HepG2 (cell line): ENCODE results near the gene ATAD2B. TPM values are rescaled to one million over a fixed set of nuclear protein-coding genes. Genes with fewer than 3 reads are reported as not detected.

Experiments
- ARNTL ChIP-seq: sonication (generic); formaldehyde crosslinking; IDR thresholded peaks from 2 replicates; pipeline ENCODE4 v1.4.0; 2020; ENCODE audit warnings: mild to moderate bottlenecking, missing genetic modification reagents
- CBX2 ChIP-seq, 2 experiments: fragments of 200-600 bp in 1 of 2; sonication (generic); formaldehyde crosslinking in 1 of 2; IDR thresholded peaks; 2 replicates each; pipeline versions ENCODE4 v1.7.0 to v1.8.1; 2018 to 2022; ENCODE audit warnings: low read depth in 2 of 2, low read length in 1 of 2, mild to moderate bottlenecking in 1 of 2, missing genetic modification reagents in 1 of 2
- CHCHD3 ChIP-seq: sonication (generic); formaldehyde crosslinking; IDR thresholded peaks from 2 replicates; pipeline ENCODE4 v1.8.0; 2022; ENCODE audit warnings: mild to moderate bottlenecking, missing genetic modification reagents, moderate library complexity
- EEA1 ChIP-seq: sonication (generic); formaldehyde crosslinking; IDR thresholded peaks from 2 replicates; pipeline ENCODE4 v1.5.1; 2020; ENCODE audit warnings: mild to moderate bottlenecking, missing genetic modification reagents, borderline replicate concordance
- HMG20B ChIP-seq: conservative IDR thresholded peaks from 2 replicates; pipeline ENCODE4 v1.6.1; 2016; ENCODE audit warnings: missing genetic modification reagents, missing compliant biosample characterization
- IKZF4 ChIP-seq: sonication (generic); formaldehyde crosslinking; IDR thresholded peaks from 2 replicates; pipeline ENCODE4 v1.5.1; 2020; ENCODE audit warnings: borderline replicate concordance, mild to moderate bottlenecking, low read depth, missing genetic modification reagents; ENCODE audit errors: not compliant biosample characterization
- NFRKB ChIP-seq: fragments of 450-650 bp; IDR thresholded peaks from 2 replicates; pipeline ENCODE4 v1.6.1; 2017
- SP2 ChIP-seq: sonication (generic); formaldehyde crosslinking; IDR thresholded peaks from 2 replicates; pipeline ENCODE4 v1.5.1; 2020; ENCODE audit warnings: mild to moderate bottlenecking, missing genetic modification reagents
- TAF1 ChIP-seq: sonication (generic); formaldehyde crosslinking; IDR thresholded peaks from 2 replicates; pipeline ENCODE4 v1.4.0; 2020; ENCODE audit warnings: missing genetic modification reagents
- UBTF ChIP-seq: sonication (generic); formaldehyde crosslinking; IDR thresholded peaks from 2 replicates; pipeline ENCODE4 v1.4.0; 2020; ENCODE audit warnings: mild to moderate bottlenecking, missing genetic modification reagents
- YEATS2 ChIP-seq: sonication (generic); formaldehyde crosslinking; IDR thresholded peaks from 2 replicates; pipeline ENCODE4 v1.4.0; 2020; ENCODE audit warnings: missing genetic modification reagents, borderline replicate concordance
- ZFP37 ChIP-seq: sonication (generic); formaldehyde crosslinking; IDR thresholded peaks from 2 replicates; pipeline ENCODE4 v1.4.0; 2020; ENCODE audit warnings: missing genetic modification reagents, borderline replicate concordance
- ZFP62 ChIP-seq: sonication (generic); formaldehyde crosslinking; IDR thresholded peaks from 2 replicates; pipeline ENCODE4 v1.4.0; 2020; ENCODE audit warnings: missing genetic modification reagents
- ZFP90 ChIP-seq: sonication (generic); formaldehyde crosslinking; IDR thresholded peaks from 2 replicates; pipeline ENCODE4 v1.8.0; 2022; ENCODE audit warnings: missing genetic modification reagents, mild to moderate bottlenecking, inconsistent platforms, borderline replicate concordance
- ZFX ChIP-seq: sonication (generic); formaldehyde crosslinking; IDR thresholded peaks from 2 replicates; pipeline ENCODE4 v1.4.0; 2020; ENCODE audit warnings: mild to moderate bottlenecking, low read depth, missing genetic modification reagents, moderate library complexity
- ZNF121 ChIP-seq: sonication (generic); formaldehyde crosslinking; IDR thresholded peaks from 2 replicates; pipeline ENCODE4 v1.5.0; 2020; ENCODE audit warnings: mild to moderate bottlenecking, missing genetic modification reagents
- ZNF276 ChIP-seq: sonication (generic); formaldehyde crosslinking; IDR thresholded peaks from 2 replicates; pipeline ENCODE4 v1.4.0; 2020; ENCODE audit warnings: mild to moderate bottlenecking, low read depth, missing genetic modification reagents
- ZNF3 ChIP-seq: IDR thresholded peaks from 2 replicates; pipeline ENCODE4 v1.7.0; 2017; ENCODE audit warnings: inconsistent platforms
- ZNF354B ChIP-seq: sonication (generic); formaldehyde crosslinking; IDR thresholded peaks from 2 replicates; pipeline ENCODE4 v1.8.0; 2022; ENCODE audit warnings: mild to moderate bottlenecking, missing genetic modification reagents
- ZNF615 ChIP-seq: sonication (generic); formaldehyde crosslinking; IDR thresholded peaks from 2 replicates; pipeline ENCODE4 v1.5.0; 2020; ENCODE audit warnings: mild to moderate bottlenecking, missing genetic modification reagents, borderline replicate concordance
- ZNF740 ChIP-seq: sonication (generic); formaldehyde crosslinking; IDR thresholded peaks from 2 replicates; pipeline ENCODE4 v1.4.0; 2020; ENCODE audit warnings: missing genetic modification reagents
- ZNF761 ChIP-seq: sonication (generic); formaldehyde crosslinking; conservative IDR thresholded peaks from 2 replicates; pipeline ENCODE4 v1.4.0; 2020; ENCODE audit warnings: mild to moderate bottlenecking, missing genetic modification reagents
- ZNF782 ChIP-seq: sonication (generic); formaldehyde crosslinking; IDR thresholded peaks from 2 replicates; pipeline ENCODE4 v1.4.0; 2020; ENCODE audit warnings: missing genetic modification reagents, mild to moderate bottlenecking, borderline replicate concordance
- polyA plus RNA-seq, 8 experiments: library from polyadenylated mRNA; depleted of rRNA in 3 of 8; stranded (reverse) in 7 of 8; unstranded in 1 of 8; fragments of >200 nt; fragmentation: Illumina TruSeq in 4 of 8; extraction: Trizol in 4 of 8; gene quantifications; 2 replicates each; pipeline versions ENCODE4 v1.2.1 to v1.2.3, GENCODE V29; 2011 to 2016; ENCODE audit warnings: low read depth in 4 of 8, missing spikeins in 1 of 8, mixed read lengths in 1 of 8; ENCODE audit not compliant: insufficient read depth in 1 of 8
- total RNA-seq, 5 experiments: library from RNA; depleted of rRNA; stranded (reverse); fragments of >200 nt; fragmentation: Illumina TruSeq; extraction: Trizol; gene quantifications; 2 replicates each; pipeline ENCODE4 v1.2.3, GENCODE V29; 2016; ENCODE audit warnings: low read depth in 1 of 5
- TF ChIP-seq, protein P1 (sequence below): sonication (generic); formaldehyde crosslinking; IDR thresholded peaks from 2 replicates; pipeline ENCODE4 v1.4.0; 2020; ENCODE audit warnings: missing genetic modification reagents

ATAD2B gene
- total and polyA plus RNA-seq, 2 of the 13 experiments (the other 11 are each of a cell fraction or from before 2014, with no cell fraction given): 5.3 to 22.2 TPM

DNA sequence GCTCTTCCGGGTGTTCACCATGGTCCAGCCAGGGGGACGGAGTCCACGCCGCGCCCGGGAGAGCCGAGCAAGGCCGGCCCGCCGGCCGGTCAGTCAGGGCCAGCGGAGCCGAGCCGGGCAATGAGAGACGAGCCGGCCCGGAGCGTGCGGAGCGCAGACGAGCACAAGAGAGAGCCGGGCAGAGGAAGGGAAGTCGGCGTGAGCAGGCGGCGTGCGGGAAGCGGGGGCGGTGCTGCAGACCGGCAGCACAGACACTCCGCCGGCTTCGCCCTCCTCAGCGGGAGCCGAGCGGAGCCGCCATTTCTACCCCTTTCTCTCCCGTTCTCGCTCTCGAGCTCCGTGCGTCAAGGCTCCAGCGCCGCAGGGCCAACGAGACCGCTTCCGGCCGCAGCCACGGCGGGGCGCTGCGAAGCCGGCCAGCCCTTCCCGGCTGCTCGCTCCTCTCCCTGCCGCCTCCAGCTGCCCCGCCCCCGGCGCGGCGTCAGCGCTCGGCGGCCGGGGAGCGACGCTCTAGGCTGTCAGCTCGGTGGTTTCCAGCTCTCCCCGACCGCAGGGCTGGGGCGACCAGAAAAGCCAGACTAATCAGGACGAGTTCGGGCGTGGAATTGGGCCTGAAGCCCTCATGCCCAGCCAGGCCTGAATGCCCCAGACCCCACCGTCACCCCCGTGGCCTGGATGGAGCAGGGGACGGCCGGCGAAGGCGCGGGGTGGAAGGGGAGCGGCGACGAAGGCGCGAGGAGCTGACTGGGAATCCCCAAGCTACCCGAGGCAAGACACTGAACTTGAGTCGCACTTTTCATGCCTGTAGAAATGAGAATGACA is at the start of gene ATAD2B (continued):
- TF ChIP-seq ZNF276 (CRISPR knock-in tag): peak; percentile 31; the same call in 1 of the 2 replicates
- TF ChIP-seq ZNF782 (CRISPR knock-in tag): no peak; the same call in 1 of the 2 replicates
- TF ChIP-seq TAF1 (CRISPR knock-in tag): peak; percentile 96
- TF ChIP-seq YEATS2 (CRISPR knock-in tag): peak; percentile 78
- TF ChIP-seq ZNF121 (CRISPR knock-in tag): peak; percentile 84
- peak; percentile 60 for TF ChIP-seq SP2
- peak; percentile 72; the same call in 1 of the 2 replicates for TF ChIP-seq ZNF761
- peak; percentile 42; the same call in 1 of the 2 replicates for TF ChIP-seq ZNF740 (CRISPR knock-in tag)
- TF ChIP-seq ARNTL (CRISPR knock-in tag): peak; percentile 63; the same call in 1 of the 2 replicates
- TF ChIP-seq, protein P1, sequence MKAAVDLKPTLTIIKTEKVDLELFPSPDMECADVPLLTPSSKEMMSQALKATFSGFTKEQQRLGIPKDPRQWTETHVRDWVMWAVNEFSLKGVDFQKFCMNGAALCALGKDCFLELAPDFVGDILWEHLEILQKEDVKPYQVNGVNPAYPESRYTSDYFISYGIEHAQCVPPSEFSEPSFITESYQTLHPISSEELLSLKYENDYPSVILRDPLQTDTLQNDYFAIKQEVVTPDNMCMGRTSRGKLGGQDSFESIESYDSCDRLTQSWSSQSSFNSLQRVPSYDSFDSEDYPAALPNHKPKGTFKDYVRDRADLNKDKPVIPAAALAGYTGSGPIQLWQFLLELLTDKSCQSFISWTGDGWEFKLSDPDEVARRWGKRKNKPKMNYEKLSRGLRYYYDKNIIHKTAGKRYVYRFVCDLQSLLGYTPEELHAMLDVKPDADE (CRISPR knock-in tag): peak; percentile 77; the same call in 1 of the 2 replicates
- no peak for TF ChIP-seq CBX2 (IDR thresholded peaks at IDR 0.05; ENCODE audit: low read depth, low read length)
- TF ChIP-seq CBX2 (CRISPR knock-in tag; IDR thresholded peaks at IDR 0.05; ENCODE audit: low read depth): no peak
- peak; percentile 78 for TF ChIP-seq NFRKB
- peak; percentile 46 for TF ChIP-seq HMG20B (CRISPR knock-in tag)
- peak; percentile 85 for TF ChIP-seq ZFP90 (CRISPR knock-in tag)
- no peak for TF ChIP-seq EEA1 (CRISPR knock-in tag)
- peak; percentile 100 for TF ChIP-seq UBTF (CRISPR knock-in tag)
- peak; percentile 74 for TF ChIP-seq IKZF4 (CRISPR knock-in tag)
- TF ChIP-seq ZFP37: peak; percentile 80
- TF ChIP-seq ZFX (CRISPR knock-in tag): peak; percentile 94
- TF ChIP-seq ZNF615 (CRISPR knock-in tag): no peak
- 0 out of 2 replicates have a peak, but pooled peaks have one; percentile 12 for TF ChIP-seq ZFP62
- TF ChIP-seq ZNF3 (CRISPR knock-in tag): no peak
- peak; percentile 77; the same call in 1 of the 2 replicates for TF ChIP-seq CHCHD3
- TF ChIP-seq ZNF354B (CRISPR knock-in tag): no peak; the same call in 1 of the 2 replicates
